ENCODE data around the gene IRF4.

Gene IRF4

DNA sequence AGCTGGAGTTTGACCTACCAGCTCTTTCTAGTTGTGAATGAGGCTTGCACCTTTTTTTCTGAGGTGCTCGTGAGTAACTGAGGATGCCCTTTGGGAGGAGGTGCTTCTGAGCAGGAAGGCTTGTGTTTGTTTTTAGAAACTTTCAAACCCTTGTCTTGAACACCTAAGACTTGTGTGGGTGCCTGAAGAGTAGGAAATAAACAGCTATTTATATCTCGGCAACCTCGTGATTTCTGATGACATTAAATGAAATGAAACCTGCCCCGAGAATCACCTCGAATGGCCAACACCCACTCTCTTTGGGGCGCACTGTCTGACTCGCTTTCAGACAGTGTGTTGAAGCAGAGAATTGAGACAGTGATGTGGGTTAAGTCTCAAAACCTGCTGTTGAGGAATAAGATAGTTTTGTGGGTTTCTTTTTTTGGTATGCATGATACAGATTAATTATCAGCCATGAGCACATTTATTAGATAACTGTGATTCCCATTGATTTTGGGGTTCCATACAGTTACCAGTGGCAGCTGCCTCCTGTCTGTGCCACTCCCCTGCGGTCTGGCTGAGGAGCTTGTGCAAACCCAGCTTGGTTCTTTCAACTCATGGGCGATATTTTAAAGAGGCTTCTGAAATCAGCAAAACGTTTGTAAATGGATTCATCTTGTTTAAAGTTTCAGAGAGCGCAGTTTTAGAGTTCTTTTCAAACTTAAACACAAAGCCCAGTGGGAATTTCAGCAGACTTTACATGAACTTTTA, 8.4 kb downstream of the IRF4 start:
- TF ChIP-seq EZH2phosphoT487 (conservative IDR thresholded peaks at IDR 0.05; ENCODE audit: low read length): no peak
- no peak for TF ChIP-seq CTCF (IDR thresholded peaks at IDR 0.05; ENCODE audit: insufficient read depth, low read length, poor library complexity, severe bottlenecking)
- Histone ChIP-seq H3F3A (ENCODE audit: insufficient read depth) (no peaks in the 10 kb centered on the region), H3K4me3 (ENCODE audit: insufficient read depth, low read length, poor library complexity, severe bottlenecking) (no peak overlapping the region), H4K20me1 (ENCODE audit: low read depth, low read length) (no peaks in the 10 kb centered on the region), H3K4me2 (ENCODE audit: low read depth, low read length, poor library complexity, severe bottlenecking) (peak overlapping the region; percentile 5), H3K27ac (ENCODE audit: low read depth, low read length) (no peak overlapping the region), H3K9ac (ENCODE audit: low read length) (no peak overlapping the region), H3K79me2 (ENCODE audit: insufficient read depth, low read length) (no peaks in the 10 kb centered on the region), H3K27me3 (ENCODE audit: low read length) (no peaks in the 10 kb centered on the region), H2AFZ (ENCODE audit: low read depth, low read length, severe bottlenecking) (no peak overlapping the region), H3K9me2 (replicated peaks; ENCODE audit: insufficient read depth, low read length) (no peaks in the 10 kb centered on the region), H3K36me3 (ENCODE audit: low read length) (peaks cover 12% of the 10 kb centered on the region), H3K9me3 (ENCODE audit: insufficient read depth, low read length) (no peaks in the 10 kb centered on the region)

DNA sequence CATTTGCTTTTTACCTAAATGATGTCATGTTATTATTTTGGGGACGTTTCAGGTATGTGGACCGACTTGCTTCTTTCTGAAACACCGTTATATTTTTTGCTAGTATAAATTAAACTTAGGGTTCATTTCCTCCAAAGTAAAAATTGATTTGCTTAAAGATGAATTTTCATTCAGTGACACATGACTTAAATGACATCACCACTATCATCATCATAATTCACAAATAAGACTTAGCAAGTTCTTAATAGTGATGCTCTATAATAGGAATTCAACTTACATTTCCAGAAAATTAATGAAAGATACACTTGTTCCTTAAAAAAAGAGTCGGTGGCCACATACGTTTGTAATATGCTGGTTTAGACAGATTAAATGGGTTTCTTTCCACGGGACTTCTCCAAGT, 9.3 kb downstream of the IRF4 start:
- H2AFZ ChIP-seq (ENCODE audit: low read depth, low read length, severe bottlenecking): no peak overlapping the region
- H3K27me3 ChIP-seq (ENCODE audit: low read length): no peaks in the 10 kb centered on the region
- no peaks in the 10 kb centered on the region for H3F3A ChIP-seq (ENCODE audit: insufficient read depth)
- H3K36me3 ChIP-seq (ENCODE audit: low read length): peaks cover 13% of the 10 kb centered on the region
- no peaks in the 10 kb centered on the region for H3K9me3 ChIP-seq (ENCODE audit: insufficient read depth, low read length)
- H3K4me3 ChIP-seq (ENCODE audit: insufficient read depth, low read length, poor library complexity, severe bottlenecking): no peak overlapping the region
- no peak overlapping the region for H3K9ac ChIP-seq (ENCODE audit: low read length)
- no peak overlapping the region for H3K4me2 ChIP-seq (ENCODE audit: low read depth, low read length, poor library complexity, severe bottlenecking)
- H3K79me2 ChIP-seq (ENCODE audit: insufficient read depth, low read length): no peaks in the 10 kb centered on the region
- TF ChIP-seq EZH2phosphoT487 (conservative IDR thresholded peaks at IDR 0.05; ENCODE audit: low read length) (no peak), CTCF (IDR thresholded peaks at IDR 0.05; ENCODE audit: insufficient read depth, low read length, poor library complexity, severe bottlenecking) (no peak)
- no peaks in the 10 kb centered on the region for H4K20me1 ChIP-seq (ENCODE audit: low read depth, low read length)
- no peaks in the 10 kb centered on the region for H3K9me2 ChIP-seq (replicated peaks; ENCODE audit: insufficient read depth, low read length)
- H3K27ac ChIP-seq (ENCODE audit: low read depth, low read length): no peak overlapping the region

DNA sequence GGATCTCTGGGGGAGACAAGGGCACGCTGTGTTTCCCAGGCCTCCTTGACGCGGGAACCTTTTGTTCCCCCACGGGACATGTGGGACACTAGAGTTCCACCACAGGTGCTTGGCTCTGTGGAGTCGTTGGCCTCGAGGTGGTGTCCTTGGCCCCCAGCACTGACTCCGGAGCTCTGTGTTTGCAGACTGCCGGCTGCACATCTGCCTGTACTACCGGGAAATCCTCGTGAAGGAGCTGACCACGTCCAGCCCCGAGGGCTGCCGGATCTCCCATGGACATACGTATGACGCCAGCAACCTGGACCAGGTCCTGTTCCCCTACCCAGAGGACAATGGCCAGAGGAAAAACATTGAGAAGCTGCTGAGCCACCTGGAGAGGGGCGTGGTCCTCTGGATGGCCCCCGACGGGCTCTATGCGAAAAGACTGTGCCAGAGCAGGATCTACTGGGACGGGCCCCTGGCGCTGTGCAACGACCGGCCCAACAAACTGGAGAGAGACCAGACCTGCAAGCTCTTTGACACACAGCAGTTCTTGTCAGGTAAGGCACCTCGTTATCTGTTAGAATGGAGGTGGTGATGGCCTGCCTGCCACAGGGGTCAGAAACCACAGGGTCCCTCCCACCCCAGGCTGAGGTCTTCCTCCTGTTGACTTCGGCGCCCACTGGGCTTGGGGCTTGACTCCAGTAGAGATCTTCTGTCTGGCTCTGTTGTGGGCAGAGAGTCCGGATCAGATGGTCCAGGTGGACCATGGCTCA, 9.9 kb downstream of the IRF4 start:
- Histone ChIP-seq H3K27ac (ENCODE audit: low read depth, low read length) (no peak overlapping the region), H3K9ac (ENCODE audit: low read length) (no peak overlapping the region), H2AFZ (ENCODE audit: low read depth, low read length, severe bottlenecking) (no peak overlapping the region), H3K4me3 (ENCODE audit: insufficient read depth, low read length, poor library complexity, severe bottlenecking) (no peak overlapping the region), H3K9me3 (ENCODE audit: insufficient read depth, low read length) (no peaks in the 10 kb centered on the region), H3K79me2 (ENCODE audit: insufficient read depth, low read length) (no peaks in the 10 kb centered on the region), H3F3A (ENCODE audit: insufficient read depth) (no peaks in the 10 kb centered on the region), H3K9me2 (replicated peaks; ENCODE audit: insufficient read depth, low read length) (no peaks in the 10 kb centered on the region), H3K4me2 (ENCODE audit: low read depth, low read length, poor library complexity, severe bottlenecking) (no peak overlapping the region), H3K36me3 (ENCODE audit: low read length) (peaks cover 15% of the 10 kb centered on the region), H4K20me1 (ENCODE audit: low read depth, low read length) (no peaks in the 10 kb centered on the region), H3K27me3 (ENCODE audit: low read length) (no peaks in the 10 kb centered on the region)
- TF ChIP-seq EZH2phosphoT487 (conservative IDR thresholded peaks at IDR 0.05; ENCODE audit: low read length): no peak
- no peak for TF ChIP-seq CTCF (IDR thresholded peaks at IDR 0.05; ENCODE audit: insufficient read depth, low read length, poor library complexity, severe bottlenecking)
